Measurements from ENCODE around the gene ITGB1BP1.

Gene ITGB1BP1

DNA sequence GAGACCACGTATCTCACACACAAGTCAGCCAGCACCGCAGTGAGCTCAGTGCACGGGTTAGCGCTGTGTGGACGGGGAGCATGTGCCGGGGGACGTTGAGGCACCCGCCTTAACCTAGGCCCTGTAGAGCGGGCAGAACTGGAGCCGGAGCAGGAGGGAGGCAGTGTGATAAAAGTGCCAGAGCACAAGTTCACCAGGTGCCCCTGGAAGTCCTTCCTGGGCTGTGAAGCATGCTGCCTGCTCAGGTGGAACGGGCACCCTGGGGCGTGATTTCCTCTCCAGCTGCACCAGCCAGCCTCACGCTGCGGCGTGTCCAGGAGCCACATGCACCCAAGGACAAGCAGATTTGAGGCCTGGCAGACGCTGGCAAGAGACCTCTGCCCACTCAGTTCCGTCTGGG is 50.3 kb downstream of the ITGB1BP1 start:
- TF ChIP-seq Cebpa-rat (IDR thresholded peaks at IDR 0.05), result no peak
- H3K4me1 ChIP-seq, result peaks cover 60% of the 10 kb centered on the region
- no peaks in the 10 kb centered on the region for H3K27me3 ChIP-seq

GRCh38 chr2:9370746-9371145 is 52.6 kb downstream of the ITGB1BP1 start:
- peak overlapping the region; percentile 48 for H3K9ac ChIP-seq
- H3K4me2 ChIP-seq, result peak overlapping the region; percentile 82
- peak overlapping the region; percentile 54 for H3K27ac ChIP-seq
- H3K4me3 ChIP-seq, result no peak overlapping the region
- H4K20me1 ChIP-seq, result no peaks in the 10 kb centered on the region
- peaks cover 94% of the 10 kb centered on the region for H3K36me3 ChIP-seq
- H3K27me3 ChIP-seq, result no peaks in the 10 kb centered on the region
- peaks cover 49% of the 10 kb centered on the region for H3K4me1 ChIP-seq
- H3K9me3 ChIP-seq, result no peaks in the 10 kb centered on the region
- no peak for TF ChIP-seq Cebpa-rat (IDR thresholded peaks at IDR 0.05)

More for the DNA sequence above, 50.3 kb downstream of the ITGB1BP1 start:
- H3K27ac ChIP-seq, result peak overlapping the region; percentile 68
- peak overlapping the region; percentile 82 for H3K4me2 ChIP-seq
- H3K9ac ChIP-seq, result peak overlapping the region; percentile 52; the same call in 1 of the 2 replicates
- H3K4me3 ChIP-seq, result no peak overlapping the region
- no peaks in the 10 kb centered on the region for H4K20me1 ChIP-seq
- H3K36me3 ChIP-seq, result peaks cover 94% of the 10 kb centered on the region
- no peaks in the 10 kb centered on the region for H3K9me3 ChIP-seq

- no peak overlapping the region for H3K9ac ChIP-seq
- H3K27ac ChIP-seq, result no peak overlapping the region
- no peaks in the 10 kb centered on the region for H3K27me3 ChIP-seq
- no peak overlapping the region for H3K4me2 ChIP-seq
- no peaks in the 10 kb centered on the region for H3K9me3 ChIP-seq
- peaks cover 100% of the 10 kb centered on the region for H3K36me3 ChIP-seq
- no peak overlapping the region for H3K4me3 ChIP-seq
- TF ChIP-seq Cebpa-rat (IDR thresholded peaks at IDR 0.05), result no peak
- peaks cover 18% of the 10 kb centered on the region for H3K4me1 ChIP-seq
- H4K20me1 ChIP-seq, result no peaks in the 10 kb centered on the region
These were observed 57.3 kb downstream of the ITGB1BP1 start for GRCh38 chr2:9366026-9366425.

- Histone ChIP-seq H3K4me1 (peaks cover 13% of the 10 kb centered on the region), H3K36me3 (peaks cover 99% of the 10 kb centered on the region), H3K4me2 (no peak overlapping the region), H3K9me3 (no peaks in the 10 kb centered on the region), H3K4me3 (no peak overlapping the region), H3K27me3 (no peaks in the 10 kb centered on the region), H3K9ac (no peak overlapping the region), H3K27ac (no peak overlapping the region), H4K20me1 (no peaks in the 10 kb centered on the region)
- no peak for TF ChIP-seq Cebpa-rat (IDR thresholded peaks at IDR 0.05)
These were observed 57.8 kb downstream of the ITGB1BP1 start for GRCh38 chr2:9365498-9366019.

DNA sequence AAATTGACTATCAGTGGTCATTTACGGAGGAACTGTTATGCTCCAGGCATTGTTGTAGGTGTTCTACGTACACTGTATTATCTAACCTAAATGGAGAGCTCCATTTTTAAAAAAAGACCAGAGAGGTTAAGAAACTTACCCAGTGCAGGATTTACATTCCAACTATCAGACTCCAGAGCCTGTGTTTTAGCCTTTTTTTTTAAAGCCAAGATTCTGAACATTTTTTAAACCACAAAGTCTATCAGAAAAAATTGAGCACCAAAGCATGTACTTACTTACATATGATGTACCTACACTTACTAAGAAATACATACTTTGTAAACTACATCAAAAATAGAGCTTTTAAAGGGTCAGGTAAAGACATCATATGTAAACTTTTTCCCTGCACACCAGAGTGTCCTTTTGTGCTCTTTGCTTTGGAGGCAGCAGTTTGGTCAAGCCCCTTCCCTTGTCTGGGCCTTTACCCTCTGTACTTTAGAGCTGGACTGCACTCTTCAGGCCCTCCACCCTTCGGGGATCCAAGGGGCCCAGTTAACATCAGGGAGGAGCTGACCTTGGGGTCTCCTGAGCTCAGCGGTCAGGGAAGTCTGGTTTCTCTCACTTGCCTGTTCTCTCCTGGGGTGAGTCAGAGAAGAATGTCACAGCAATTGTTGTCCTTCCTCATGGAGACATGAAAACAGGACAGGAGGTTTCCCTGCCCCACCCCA is 58.4 kb downstream of the ITGB1BP1 start:
- peaks cover 99% of the 10 kb centered on the region for H3K36me3 ChIP-seq
- H3K4me1 ChIP-seq, result peaks cover 7% of the 10 kb centered on the region
- no peak for TF ChIP-seq Cebpa-rat (IDR thresholded peaks at IDR 0.05)
- H3K27me3 ChIP-seq, result no peaks in the 10 kb centered on the region
- no peak overlapping the region for H3K9ac ChIP-seq
- no peak overlapping the region for H3K4me2 ChIP-seq
- H3K27ac ChIP-seq, result no peak overlapping the region
- no peak overlapping the region for H3K4me3 ChIP-seq
- no peaks in the 10 kb centered on the region for H4K20me1 ChIP-seq
- H3K9me3 ChIP-seq, result no peaks in the 10 kb centered on the region

DNA sequence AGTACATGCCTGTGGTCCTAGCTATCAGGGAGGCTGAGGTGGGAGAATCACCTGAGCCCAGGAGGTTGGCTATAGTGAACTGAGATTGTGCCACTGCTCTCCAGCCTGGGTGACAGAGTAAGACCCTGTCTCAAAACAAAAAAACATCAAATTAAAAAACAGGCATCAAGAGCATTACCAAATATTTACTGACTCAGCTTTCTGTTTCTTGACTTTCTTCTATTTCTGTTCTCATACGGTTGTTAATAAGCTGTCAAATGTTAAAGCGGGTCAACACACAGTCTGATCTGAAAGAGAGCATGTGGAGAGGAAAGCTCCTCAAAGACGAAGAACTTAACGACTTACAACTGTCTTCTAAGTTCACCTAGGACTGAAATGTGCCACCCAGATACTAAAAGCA is 59.0 kb downstream of the ITGB1BP1 start:
- no peak for TF ChIP-seq Cebpa-rat (IDR thresholded peaks at IDR 0.05)
- Histone ChIP-seq H3K27me3 (no peaks in the 10 kb centered on the region), H3K9me3 (no peaks in the 10 kb centered on the region), H3K36me3 (peaks cover 99% of the 10 kb centered on the region), H3K27ac (no peak overlapping the region), H3K4me1 (peaks cover 1% of the 10 kb centered on the region), H3K4me3 (no peak overlapping the region), H4K20me1 (no peaks in the 10 kb centered on the region), H3K9ac (no peak overlapping the region), H3K4me2 (no peak overlapping the region)

DNA sequence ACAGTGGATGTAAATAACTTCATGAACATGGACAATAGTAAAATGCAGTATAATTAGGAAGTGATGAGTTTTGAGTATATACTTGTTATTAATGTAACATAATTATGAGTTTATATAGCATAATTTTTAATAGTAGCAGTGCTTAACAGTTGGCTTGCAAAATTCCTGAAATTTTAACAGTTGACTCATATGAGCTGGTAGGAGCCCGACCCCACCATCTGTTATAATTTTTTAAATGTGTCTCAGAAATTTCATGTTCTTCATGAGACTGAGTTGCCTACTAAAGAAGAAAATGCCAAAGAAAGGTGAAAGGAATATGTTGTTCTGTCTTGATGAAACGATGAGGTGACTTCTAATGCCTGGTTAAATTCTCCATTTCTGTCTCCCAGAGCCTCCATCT is 62.6 kb downstream of the ITGB1BP1 start:
- H3K36me3 ChIP-seq, result peaks cover 99% of the 10 kb centered on the region
- peaks cover 8% of the 10 kb centered on the region for H3K4me1 ChIP-seq
- H3K9me3 ChIP-seq, result no peaks in the 10 kb centered on the region
- H3K27ac ChIP-seq, result no peak overlapping the region
- no peak overlapping the region for H3K4me2 ChIP-seq
- H3K9ac ChIP-seq, result no peak overlapping the region
- no peaks in the 10 kb centered on the region for H4K20me1 ChIP-seq
- no peak for TF ChIP-seq Cebpa-rat (IDR thresholded peaks at IDR 0.05)
- no peak overlapping the region for H3K4me3 ChIP-seq
- H3K27me3 ChIP-seq, result no peaks in the 10 kb centered on the region

DNA sequence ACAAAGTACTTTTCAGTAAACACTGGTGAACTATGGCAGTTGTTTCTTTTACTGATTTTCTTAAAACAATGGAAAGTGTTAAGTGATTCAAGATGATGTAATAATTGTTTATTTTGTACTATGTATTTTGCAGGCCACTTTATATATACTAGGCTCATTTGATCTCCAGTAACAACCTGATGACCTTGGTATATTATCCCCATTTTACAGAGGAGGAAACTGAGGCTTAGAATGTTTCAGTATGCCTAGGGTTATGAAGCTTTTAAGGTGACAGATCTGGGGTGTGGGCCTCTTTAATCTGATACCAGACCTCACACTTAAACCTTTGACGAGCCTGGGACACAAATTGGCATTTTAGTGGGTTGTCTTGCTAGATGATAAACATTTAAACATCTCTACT is 63.2 kb downstream of the ITGB1BP1 start:
- Histone ChIP-seq H3K4me2 (no peak overlapping the region), H3K36me3 (peaks cover 99% of the 10 kb centered on the region), H3K27me3 (no peaks in the 10 kb centered on the region), H4K20me1 (no peaks in the 10 kb centered on the region), H3K9ac (no peak overlapping the region), H3K4me1 (peaks cover 8% of the 10 kb centered on the region), H3K9me3 (no peaks in the 10 kb centered on the region), H3K27ac (no peak overlapping the region), H3K4me3 (no peak overlapping the region)
- TF ChIP-seq Cebpa-rat (IDR thresholded peaks at IDR 0.05), result no peak

GRCh38 chr2:9359463-9359862 is 63.9 kb downstream of the ITGB1BP1 start:
- H3K4me1 ChIP-seq, result peaks cover 8% of the 10 kb centered on the region
- H3K4me2 ChIP-seq, result no peak overlapping the region
- H3K4me3 ChIP-seq, result no peak overlapping the region
- H3K9me3 ChIP-seq, result no peaks in the 10 kb centered on the region
- H3K9ac ChIP-seq, result no peak overlapping the region
- H3K36me3 ChIP-seq, result peaks cover 99% of the 10 kb centered on the region
- no peaks in the 10 kb centered on the region for H4K20me1 ChIP-seq
- no peak for TF ChIP-seq Cebpa-rat (IDR thresholded peaks at IDR 0.05)
- H3K27me3 ChIP-seq, result no peaks in the 10 kb centered on the region
- H3K27ac ChIP-seq, result no peak overlapping the region

DNA sequence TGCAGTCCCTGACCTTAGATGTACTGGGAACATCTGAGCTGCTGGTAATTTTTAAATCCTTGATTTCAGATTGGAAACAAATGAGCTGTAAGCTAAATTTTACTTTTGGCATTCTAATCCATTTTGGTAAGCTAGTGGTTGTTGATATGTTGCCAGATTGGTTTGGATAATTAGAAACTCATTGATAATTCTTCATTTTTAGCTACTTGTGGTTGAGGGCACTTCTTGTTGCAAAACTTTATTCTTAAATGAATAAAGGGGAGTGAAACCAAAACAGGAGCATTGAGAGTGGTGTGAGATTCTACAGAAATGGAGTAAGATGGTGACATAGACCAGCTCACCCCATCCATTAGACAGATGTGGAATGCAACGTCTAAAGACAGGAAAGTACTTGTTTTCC is 64.5 kb downstream of the ITGB1BP1 start:
- H4K20me1 ChIP-seq, result no peaks in the 10 kb centered on the region
- peaks cover 8% of the 10 kb centered on the region for H3K4me1 ChIP-seq
- H3K4me3 ChIP-seq, result no peak overlapping the region
- H3K9ac ChIP-seq, result no peak overlapping the region
- H3K9me3 ChIP-seq, result no peaks in the 10 kb centered on the region
- H3K27ac ChIP-seq, result no peak overlapping the region
- H3K27me3 ChIP-seq, result no peaks in the 10 kb centered on the region
- no peak overlapping the region for H3K4me2 ChIP-seq
- peaks cover 99% of the 10 kb centered on the region for H3K36me3 ChIP-seq
- no peak for TF ChIP-seq Cebpa-rat (IDR thresholded peaks at IDR 0.05)

All from BLaER1 (cell line).